ENCODE results near the gene CELF2. TPM values are rescaled to one million over a fixed set of nuclear protein-coding genes. Genes with fewer than 3 reads are reported as not detected.
A peak's percentile ranks its signal among the peaks of the same experiment; 100 is the strongest.

The CELF2 gene
- total and polyA plus RNA-seq, 9 of the 15 experiments (the other 6 are each of a cell fraction or from before 2014, with no cell fraction given) = 4.0 to 20.3 (median 11.1) TPM

DNA sequence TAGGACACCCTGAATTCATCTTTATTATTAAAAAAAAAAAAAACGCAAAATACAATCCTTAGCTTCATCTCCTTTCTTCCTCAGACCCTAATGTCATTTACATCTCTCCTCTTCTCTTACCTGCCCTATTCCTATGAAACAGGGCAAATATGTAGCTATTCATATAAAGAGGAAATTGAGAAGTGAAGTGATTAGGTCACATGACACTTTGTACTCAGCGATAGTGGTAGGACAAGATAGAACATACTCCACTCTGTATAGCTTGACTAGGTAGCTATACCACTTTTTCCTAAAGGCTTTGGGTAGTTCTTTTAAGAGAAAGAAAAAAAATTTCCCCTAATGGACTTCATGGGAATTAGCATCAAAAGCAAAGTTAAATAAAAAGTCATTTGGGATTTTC is 6.2 kb upstream of the CELF2 start:
- H3K79me2 ChIP-seq (ENCODE audit: control insufficient read depth, insufficient read depth, low read length) = no peaks in the 10 kb centered on the region
- TF ChIP-seq, protein P1, sequence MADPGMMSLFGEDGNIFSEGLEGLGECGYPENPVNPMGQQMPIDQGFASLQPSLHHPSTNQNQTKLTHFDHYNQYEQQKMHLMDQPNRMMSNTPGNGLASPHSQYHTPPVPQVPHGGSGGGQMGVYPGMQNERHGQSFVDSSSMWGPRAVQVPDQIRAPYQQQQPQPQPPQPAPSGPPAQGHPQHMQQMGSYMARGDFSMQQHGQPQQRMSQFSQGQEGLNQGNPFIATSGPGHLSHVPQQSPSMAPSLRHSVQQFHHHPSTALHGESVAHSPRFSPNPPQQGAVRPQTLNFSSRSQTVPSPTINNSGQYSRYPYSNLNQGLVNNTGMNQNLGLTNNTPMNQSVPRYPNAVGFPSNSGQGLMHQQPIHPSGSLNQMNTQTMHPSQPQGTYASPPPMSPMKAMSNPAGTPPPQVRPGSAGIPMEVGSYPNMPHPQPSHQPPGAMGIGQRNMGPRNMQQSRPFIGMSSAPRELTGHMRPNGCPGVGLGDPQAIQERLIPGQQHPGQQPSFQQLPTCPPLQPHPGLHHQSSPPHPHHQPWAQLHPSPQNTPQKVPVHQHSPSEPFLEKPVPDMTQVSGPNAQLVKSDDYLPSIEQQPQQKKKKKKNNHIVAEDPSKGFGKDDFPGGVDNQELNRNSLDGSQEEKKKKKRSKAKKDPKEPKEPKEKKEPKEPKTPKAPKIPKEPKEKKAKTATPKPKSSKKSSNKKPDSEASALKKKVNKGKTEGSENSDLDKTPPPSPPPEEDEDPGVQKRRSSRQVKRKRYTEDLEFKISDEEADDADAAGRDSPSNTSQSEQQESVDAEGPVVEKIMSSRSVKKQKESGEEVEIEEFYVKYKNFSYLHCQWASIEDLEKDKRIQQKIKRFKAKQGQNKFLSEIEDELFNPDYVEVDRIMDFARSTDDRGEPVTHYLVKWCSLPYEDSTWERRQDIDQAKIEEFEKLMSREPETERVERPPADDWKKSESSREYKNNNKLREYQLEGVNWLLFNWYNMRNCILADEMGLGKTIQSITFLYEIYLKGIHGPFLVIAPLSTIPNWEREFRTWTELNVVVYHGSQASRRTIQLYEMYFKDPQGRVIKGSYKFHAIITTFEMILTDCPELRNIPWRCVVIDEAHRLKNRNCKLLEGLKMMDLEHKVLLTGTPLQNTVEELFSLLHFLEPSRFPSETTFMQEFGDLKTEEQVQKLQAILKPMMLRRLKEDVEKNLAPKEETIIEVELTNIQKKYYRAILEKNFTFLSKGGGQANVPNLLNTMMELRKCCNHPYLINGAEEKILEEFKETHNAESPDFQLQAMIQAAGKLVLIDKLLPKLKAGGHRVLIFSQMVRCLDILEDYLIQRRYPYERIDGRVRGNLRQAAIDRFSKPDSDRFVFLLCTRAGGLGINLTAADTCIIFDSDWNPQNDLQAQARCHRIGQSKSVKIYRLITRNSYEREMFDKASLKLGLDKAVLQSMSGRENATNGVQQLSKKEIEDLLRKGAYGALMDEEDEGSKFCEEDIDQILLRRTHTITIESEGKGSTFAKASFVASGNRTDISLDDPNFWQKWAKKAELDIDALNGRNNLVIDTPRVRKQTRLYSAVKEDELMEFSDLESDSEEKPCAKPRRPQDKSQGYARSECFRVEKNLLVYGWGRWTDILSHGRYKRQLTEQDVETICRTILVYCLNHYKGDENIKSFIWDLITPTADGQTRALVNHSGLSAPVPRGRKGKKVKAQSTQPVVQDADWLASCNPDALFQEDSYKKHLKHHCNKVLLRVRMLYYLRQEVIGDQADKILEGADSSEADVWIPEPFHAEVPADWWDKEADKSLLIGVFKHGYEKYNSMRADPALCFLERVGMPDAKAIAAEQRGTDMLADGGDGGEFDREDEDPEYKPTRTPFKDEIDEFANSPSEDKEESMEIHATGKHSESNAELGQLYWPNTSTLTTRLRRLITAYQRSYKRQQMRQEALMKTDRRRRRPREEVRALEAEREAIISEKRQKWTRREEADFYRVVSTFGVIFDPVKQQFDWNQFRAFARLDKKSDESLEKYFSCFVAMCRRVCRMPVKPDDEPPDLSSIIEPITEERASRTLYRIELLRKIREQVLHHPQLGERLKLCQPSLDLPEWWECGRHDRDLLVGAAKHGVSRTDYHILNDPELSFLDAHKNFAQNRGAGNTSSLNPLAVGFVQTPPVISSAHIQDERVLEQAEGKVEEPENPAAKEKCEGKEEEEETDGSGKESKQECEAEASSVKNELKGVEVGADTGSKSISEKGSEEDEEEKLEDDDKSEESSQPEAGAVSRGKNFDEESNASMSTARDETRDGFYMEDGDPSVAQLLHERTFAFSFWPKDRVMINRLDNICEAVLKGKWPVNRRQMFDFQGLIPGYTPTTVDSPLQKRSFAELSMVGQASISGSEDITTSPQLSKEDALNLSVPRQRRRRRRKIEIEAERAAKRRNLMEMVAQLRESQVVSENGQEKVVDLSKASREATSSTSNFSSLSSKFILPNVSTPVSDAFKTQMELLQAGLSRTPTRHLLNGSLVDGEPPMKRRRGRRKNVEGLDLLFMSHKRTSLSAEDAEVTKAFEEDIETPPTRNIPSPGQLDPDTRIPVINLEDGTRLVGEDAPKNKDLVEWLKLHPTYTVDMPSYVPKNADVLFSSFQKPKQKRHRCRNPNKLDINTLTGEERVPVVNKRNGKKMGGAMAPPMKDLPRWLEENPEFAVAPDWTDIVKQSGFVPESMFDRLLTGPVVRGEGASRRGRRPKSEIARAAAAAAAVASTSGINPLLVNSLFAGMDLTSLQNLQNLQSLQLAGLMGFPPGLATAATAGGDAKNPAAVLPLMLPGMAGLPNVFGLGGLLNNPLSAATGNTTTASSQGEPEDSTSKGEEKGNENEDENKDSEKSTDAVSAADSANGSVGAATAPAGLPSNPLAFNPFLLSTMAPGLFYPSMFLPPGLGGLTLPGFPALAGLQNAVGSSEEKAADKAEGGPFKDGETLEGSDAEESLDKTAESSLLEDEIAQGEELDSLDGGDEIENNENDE (IDR thresholded peaks at IDR 0.05; ENCODE audit: low read depth, low read length) = no peak
- TF ChIP-seq, protein P2, sequence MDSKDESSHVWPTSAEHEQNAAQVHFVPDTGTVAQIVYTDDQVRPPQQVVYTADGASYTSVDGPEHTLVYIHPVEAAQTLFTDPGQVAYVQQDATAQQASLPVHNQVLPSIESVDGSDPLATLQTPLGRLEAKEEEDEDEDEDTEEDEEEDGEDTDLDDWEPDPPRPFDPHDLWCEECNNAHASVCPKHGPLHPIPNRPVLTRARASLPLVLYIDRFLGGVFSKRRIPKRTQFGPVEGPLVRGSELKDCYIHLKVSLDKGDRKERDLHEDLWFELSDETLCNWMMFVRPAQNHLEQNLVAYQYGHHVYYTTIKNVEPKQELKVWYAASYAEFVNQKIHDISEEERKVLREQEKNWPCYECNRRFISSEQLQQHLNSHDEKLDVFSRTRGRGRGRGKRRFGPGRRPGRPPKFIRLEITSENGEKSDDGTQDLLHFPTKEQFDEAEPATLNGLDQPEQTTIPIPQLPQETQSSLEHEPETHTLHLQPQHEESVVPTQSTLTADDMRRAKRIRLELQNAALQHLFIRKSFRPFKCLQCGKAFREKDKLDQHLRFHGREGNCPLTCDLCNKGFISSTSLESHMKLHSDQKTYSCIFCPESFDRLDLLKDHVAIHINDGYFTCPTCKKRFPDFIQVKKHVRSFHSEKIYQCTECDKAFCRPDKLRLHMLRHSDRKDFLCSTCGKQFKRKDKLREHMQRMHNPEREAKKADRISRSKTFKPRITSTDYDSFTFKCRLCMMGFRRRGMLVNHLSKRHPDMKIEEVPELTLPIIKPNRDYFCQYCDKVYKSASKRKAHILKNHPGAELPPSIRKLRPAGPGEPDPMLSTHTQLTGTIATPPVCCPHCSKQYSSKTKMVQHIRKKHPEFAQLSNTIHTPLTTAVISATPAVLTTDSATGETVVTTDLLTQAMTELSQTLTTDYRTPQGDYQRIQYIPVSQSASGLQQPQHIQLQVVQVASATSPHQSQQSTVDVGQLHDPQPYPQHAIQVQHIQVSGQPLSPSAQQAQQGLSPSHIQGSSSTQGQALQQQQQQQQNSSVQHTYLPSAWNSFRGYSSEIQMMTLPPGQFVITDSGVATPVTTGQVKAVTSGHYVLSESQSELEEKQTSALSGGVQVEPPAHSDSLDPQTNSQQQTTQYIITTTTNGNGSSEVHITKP (IDR thresholded peaks at IDR 0.05; ENCODE audit: partially characterized antibody) = no peak
- TF ChIP-seq ZFP36 (IDR thresholded peaks at IDR 0.05; ENCODE audit: low read depth, low read length, partially characterized antibody) (no peak), HEY1 (CRISPR knock-in tag; IDR thresholded peaks at IDR 0.05; ENCODE audit: borderline replicate concordance) (no peak)
- TF ChIP-seq, protein P3, sequence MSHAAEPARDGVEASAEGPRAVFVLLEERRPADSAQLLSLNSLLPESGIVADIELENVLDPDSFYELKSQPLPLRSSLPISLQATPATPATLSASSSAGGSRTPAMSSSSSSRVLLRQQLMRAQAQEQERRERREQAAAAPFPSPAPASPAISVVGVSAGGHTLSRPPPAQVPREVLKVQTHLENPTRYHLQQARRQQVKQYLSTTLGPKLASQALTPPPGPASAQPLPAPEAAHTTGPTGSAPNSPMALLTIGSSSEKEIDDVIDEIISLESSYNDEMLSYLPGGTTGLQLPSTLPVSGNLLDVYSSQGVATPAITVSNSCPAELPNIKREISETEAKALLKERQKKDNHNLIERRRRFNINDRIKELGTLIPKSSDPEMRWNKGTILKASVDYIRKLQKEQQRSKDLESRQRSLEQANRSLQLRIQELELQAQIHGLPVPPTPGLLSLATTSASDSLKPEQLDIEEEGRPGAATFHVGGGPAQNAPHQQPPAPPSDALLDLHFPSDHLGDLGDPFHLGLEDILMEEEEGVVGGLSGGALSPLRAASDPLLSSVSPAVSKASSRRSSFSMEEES (CRISPR knock-in tag; IDR thresholded peaks at IDR 0.05) = peak; percentile 86

More for the DNA sequence above, 6.2 kb upstream of the CELF2 start:
- H3K9ac ChIP-seq (ENCODE audit: insufficient read depth in 1 of 2, low read depth in 2 of 2, low read length in 2 of 2) = no peak overlapping the region
- no peaks in the 10 kb centered on the region for H4K20me1 ChIP-seq (replicated peaks; ENCODE audit: control insufficient read depth, insufficient read depth, low read length)
- 0% methylated on average over 1 of the region's 2 CpGs for WGBS (ENCODE audit: insufficient coverage, low coverage, missing lambda C conversion rate)
- no peaks in the 10 kb centered on the region for H3K9me1 ChIP-seq (ENCODE audit: control insufficient read depth, insufficient read depth, low read length)
- H3K36me3 ChIP-seq (ENCODE audit: control insufficient read depth, insufficient read depth, low read length) = no peaks in the 10 kb centered on the region
- CTCF ChIA-PET (ENCODE audit: low intra/inter-chr PET ratio) = no interaction called here
- intact Hi-C loops (cut with micrococcal nuclease) (no loop called here), in situ Hi-C loops (cut with MboI) (no loop called here)
- no peak overlapping the region for H3K27ac ChIP-seq (ENCODE audit: extremely low read depth, low read depth, low read length)
- no peak for FAIRE-seq
- BruUV-seq (replicated peaks) = no TSS peak
- H3K4me3 ChIP-seq = no peak overlapping the region
- H3K27me3 ChIP-seq (ENCODE audit: control insufficient read depth in 2 of 2, insufficient read depth in 2 of 2, low read length in 2 of 2) = peaks cover 16 to 24% of the 10 kb centered on the region in 2 experiments
- no peak overlapping the region for H2AFZ ChIP-seq (ENCODE audit: low read depth, low read length)
- no peak for ATAC-seq
- no peak for DNase-seq (ENCODE audit: extremely low read depth in 1 of 4, low spot score in 3 of 4)
- H3K4me1 ChIP-seq (replicated peaks in 1 of 2; ENCODE audit: control insufficient read depth in 2 of 2, insufficient read depth in 2 of 2, low read length in 2 of 2) = no peaks in the 10 kb centered on the region
- no peaks in the 10 kb centered on the region for H3K9me3 ChIP-seq (replicated peaks; ENCODE audit: control insufficient read depth, insufficient read depth, low read depth, low read length)
- H3K4me2 ChIP-seq (ENCODE audit: insufficient read depth, low read length) = no peak overlapping the region
- POLR2A ChIA-PET = no interaction called here

Data from K562 (cell line).